ENCODE measurements around the gene ZSCAN32. TPM values are rescaled to one million over a fixed set of nuclear protein-coding genes. Genes with fewer than 3 reads are reported as not detected.

ZSCAN32 gene
- 5.5 TPM for total RNA-seq
- long read RNA-seq, partial matches to known transcripts: 1 of 14 reads
- long read RNA-seq, other reads (novel, unspliced or antisense): 8 of 14 reads

- intact Hi-C loops (cut with micrococcal nuclease): no loop called here
- ATAC-seq: peak; percentile 100
- peak; percentile 98 for DNase-seq
Measured at GRCh38 chr16:3400779-3401688, at the start of gene ZSCAN32, which contains the start of gene ZNF174. TSS of gene ZSCAN32 (minus strand) at chr16:3401004. CDS start at chr16:3397557, 3,447 bp downstream. TSS of gene ZNF174 (plus strand) at chr16:3401215. CDS start at chr16:3402005, 790 bp downstream.

- DNase-seq (no peak), ATAC-seq (peak; percentile 60)
- intact Hi-C loops (cut with micrococcal nuclease): no loop called here
Measured at GRCh38 chr16:3444032-3444388, 43.2 kb upstream of the ZSCAN32 start.

- intact Hi-C loops (cut with micrococcal nuclease): no loop called here
- DNase-seq: peak; percentile 81
- ATAC-seq: peak; percentile 99
Measured at GRCh38 chr16:3443108-3444031, 42.6 kb upstream of the ZSCAN32 start, which contains the start of the genes NAA60 and ZNF597. TSS of gene NAA60 (plus strand) at chr16:3443680. CDS start at chr16:3476228, 32,548 bp downstream. TSS of gene ZNF597 (minus strand) at chr16:3443504. CDS start at chr16:3443153, 351 bp downstream.

GRCh38 chr16:3439637-3440036, 38.8 kb upstream of the ZSCAN32 start:
- ATAC-seq (no peak), DNase-seq (no peak)
- intact Hi-C loops (cut with micrococcal nuclease): no loop called here

DNA sequence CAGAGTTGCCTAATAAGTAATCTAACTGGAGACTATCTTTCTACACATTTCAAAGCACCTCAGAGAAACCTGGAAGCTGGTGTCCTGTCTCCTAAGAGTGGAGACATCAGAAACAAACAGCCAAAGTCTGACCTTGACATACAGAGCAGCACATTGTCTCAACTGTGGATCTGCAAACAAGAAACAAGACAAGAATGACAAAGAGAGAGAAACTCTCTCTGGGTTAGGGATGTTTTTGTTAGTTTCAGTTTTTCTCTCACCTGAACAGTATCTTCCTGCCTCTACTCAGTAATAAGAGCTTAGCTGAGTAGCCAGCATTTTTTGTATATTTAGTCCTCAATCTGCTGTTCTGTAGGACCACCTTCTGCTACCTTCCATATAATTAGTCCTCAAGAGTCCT, 33.6 kb upstream of the ZSCAN32 start:
- intact Hi-C loops (cut with micrococcal nuclease): no loop called here
- no peak for DNase-seq
- ATAC-seq: no peak

- peak; percentile 77 for ATAC-seq
- intact Hi-C loops (cut with micrococcal nuclease): no loop called here
Measured at GRCh38 chr16:3431779-3432219, 31.0 kb upstream of the ZSCAN32 start.

GRCh38 chr16:3413730-3414379, 13.1 kb upstream of the ZSCAN32 start:
- ATAC-seq: no peak
- intact Hi-C loops (cut with micrococcal nuclease): no loop called here
- DNase-seq: no peak

More at GRCh38 chr16:3431779-3432219, 31.0 kb upstream of the ZSCAN32 start:
- peak; percentile 73 for DNase-seq

DNA sequence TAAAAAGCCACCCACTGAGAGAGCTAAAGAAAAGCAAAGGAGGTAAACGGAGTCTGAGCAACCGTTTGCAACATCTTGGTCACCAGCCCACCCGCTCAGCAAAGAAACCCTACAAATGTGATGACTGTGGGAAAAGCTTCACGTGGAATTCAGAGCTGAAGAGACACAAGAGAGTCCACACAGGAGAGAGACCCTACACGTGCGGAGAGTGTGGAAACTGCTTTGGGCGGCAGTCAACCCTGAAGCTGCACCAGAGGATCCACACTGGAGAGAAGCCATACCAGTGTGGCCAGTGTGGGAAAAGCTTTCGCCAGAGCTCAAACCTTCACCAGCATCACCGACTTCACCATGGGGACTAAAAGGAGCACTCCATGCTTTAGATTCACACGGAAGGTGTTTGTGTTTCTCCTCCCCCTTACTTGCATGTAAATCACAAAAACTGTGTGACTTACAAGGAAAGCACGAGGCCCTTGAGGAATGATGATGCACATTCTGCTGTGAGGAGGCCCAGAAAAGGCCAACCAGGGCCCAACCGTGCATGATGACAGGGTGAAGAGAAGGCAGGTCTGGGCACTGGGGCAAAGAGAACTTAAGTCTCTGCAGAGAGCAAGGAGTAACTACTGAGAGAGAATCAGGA, 7.9 kb upstream of the ZSCAN32 start:
- DNase-seq (no peak), ATAC-seq (no peak)
- intact Hi-C loops (cut with micrococcal nuclease): no loop called here

DNA sequence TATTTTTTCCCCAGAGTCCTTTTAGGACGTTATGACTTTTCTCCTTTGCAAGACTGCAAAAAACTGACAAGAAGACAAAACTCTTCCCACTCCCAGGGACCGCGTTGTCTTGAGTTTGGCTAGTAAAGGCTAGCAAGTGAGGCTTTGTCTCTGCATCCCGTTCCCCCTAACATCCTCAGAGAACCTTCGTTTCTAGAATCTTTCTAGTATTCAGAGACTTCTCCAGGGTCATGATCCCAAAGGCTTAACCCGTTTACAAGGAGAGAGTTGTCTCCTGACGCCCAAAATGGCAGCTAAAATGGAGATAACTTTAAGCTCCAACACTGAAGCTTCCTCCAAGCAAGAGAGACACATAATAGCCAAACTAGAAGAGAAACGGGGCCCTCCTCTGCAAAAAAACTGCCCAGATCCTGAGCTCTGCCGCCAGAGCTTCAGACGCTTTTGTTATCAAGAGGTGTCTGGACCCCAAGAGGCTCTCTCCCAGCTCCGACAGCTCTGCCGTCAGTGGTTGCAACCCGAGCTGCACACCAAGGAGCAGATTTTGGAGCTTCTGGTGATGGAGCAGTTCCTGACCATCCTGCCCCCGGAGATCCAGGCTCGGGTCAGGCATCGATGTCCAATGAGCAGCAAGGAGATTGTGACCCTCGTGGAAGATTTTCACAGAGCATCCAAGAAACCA, 1.1 kb upstream of the ZSCAN32 start:
- intact Hi-C loops (cut with micrococcal nuclease): no loop called here
- no peak for ATAC-seq
- DNase-seq: no peak

GRCh38 chr16:3400446-3400778, 392 bp downstream of the ZSCAN32 start:
- intact Hi-C loops (cut with micrococcal nuclease): no loop called here
- ATAC-seq (no peak), DNase-seq (no peak)

GRCh38 chr16:3389663-3390338, 11.0 kb downstream of the ZSCAN32 start:
- DNase-seq (no peak), ATAC-seq (no peak)
- intact Hi-C loops (cut with micrococcal nuclease): no loop called here

DNA sequence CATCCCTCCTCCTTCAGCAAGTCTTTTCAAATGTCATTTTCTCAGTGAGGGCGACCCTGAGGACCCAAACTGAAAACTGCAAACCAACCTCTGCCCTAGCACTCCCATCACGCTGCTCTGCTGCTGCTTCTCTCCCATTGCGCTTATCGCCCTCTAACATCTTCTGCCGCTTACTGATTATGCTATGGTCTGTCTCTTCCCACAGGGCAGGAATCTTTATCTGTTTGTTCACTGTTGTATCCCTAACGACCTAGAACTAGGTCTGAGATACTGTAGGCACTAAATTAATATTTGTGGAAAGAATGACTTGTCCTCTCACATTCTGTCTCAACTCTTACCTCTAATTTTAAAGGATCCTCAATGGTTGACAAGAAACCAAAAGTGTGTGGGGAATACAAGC, 12.5 kb downstream of the ZSCAN32 start:
- DNase-seq (no peak), ATAC-seq (no peak)
- intact Hi-C loops (cut with micrococcal nuclease): no loop called here

- intact Hi-C loops (cut with micrococcal nuclease): no loop called here
- ATAC-seq: no peak
Measured at GRCh38 chr16:3383045-3383448, 17.8 kb downstream of the ZSCAN32 start.

GRCh38 chr16:3377917-3378316, 22.9 kb downstream of the ZSCAN32 start:
- DNase-seq: no peak
- intact Hi-C loops (cut with micrococcal nuclease): no loop called here
- no peak for ATAC-seq

More at GRCh38 chr16:3383045-3383448, 17.8 kb downstream of the ZSCAN32 start:
- DNase-seq: no peak

- ATAC-seq (no peak), DNase-seq (no peak)
- intact Hi-C loops (cut with micrococcal nuclease): no loop called here
Measured at GRCh38 chr16:3375680-3376079, 25.1 kb downstream of the ZSCAN32 start.

- DNase-seq (no peak), ATAC-seq (no peak)
- intact Hi-C loops (cut with micrococcal nuclease): no loop called here
Measured at GRCh38 chr16:3369073-3369472, 31.7 kb downstream of the ZSCAN32 start.

GRCh38 chr16:3364774-3365427, 35.9 kb downstream of the ZSCAN32 start:
- intact Hi-C loops (cut with micrococcal nuclease): no loop called here
- ATAC-seq: peak; percentile 100
- peak; percentile 90 for DNase-seq
